Dedifferentiated amniotic fluid mesenchymal stem cell (primary cell): ENCODE measurements around the gene GPATCH3.
"Not testable (repeated sequence)": the region's sequence is repeated elsewhere in the genome, so short reads cannot be mapped to it uniquely, and the experiment has no call there.

Experiments
- DNase-seq: peaks from one replicate; pipeline ENCODE4 v3.0.0-alpha.2; 2016; ENCODE audit errors: extremely low spot score

Gene GPATCH3

GRCh38 chr1:26913389-26913753 lies 13.1 kb upstream of the GPATCH3 start:
- DNase-seq, result no peak

- no peak for DNase-seq
Observed at GRCh38 chr1:26912147-26912490, 11.9 kb upstream of the GPATCH3 start.

- no peak for DNase-seq
Observed at GRCh38 chr1:26911399-26912146, 11.3 kb upstream of the GPATCH3 start.

- DNase-seq, result no peak
Observed at GRCh38 chr1:26910343-26911160, 10.3 kb upstream of the GPATCH3 start.

GRCh38 chr1:26909951-26910342 lies 9.7 kb upstream of the GPATCH3 start:
- DNase-seq, result no peak

- DNase-seq, result peak; percentile 25
Observed at GRCh38 chr1:26907071-26907917, 7.0 kb upstream of the GPATCH3 start.

GRCh38 chr1:26900815-26901511 lies 696 bp upstream of the GPATCH3 start:
- DNase-seq, result no peak

GRCh38 chr1:26897351-26897750 lies 2.9 kb downstream of the GPATCH3 start:
- no peak for DNase-seq

GRCh38 chr1:26894263-26894662 lies 6.0 kb downstream of the GPATCH3 start:
- DNase-seq, result no peak

- no peak for DNase-seq
Observed at GRCh38 chr1:26890467-26890796, 9.8 kb downstream of the GPATCH3 start.

- peak; percentile 72 for DNase-seq
Observed at GRCh38 chr1:26889551-26890466, 10.5 kb downstream of the GPATCH3 start, which contains the start of gene GPN2. Gene GPN2 (minus strand): TSS chr1:26890283. CDS start chr1:26890096, 187 bp downstream.

- DNase-seq, result no peak
Observed at GRCh38 chr1:26888231-26888630, 12.0 kb downstream of the GPATCH3 start.

- peak; percentile 58 for DNase-seq
Observed at GRCh38 chr1:26887125-26887524, 13.1 kb downstream of the GPATCH3 start.

- no peak for DNase-seq
Observed at GRCh38 chr1:26882696-26883463, 17.4 kb downstream of the GPATCH3 start.

GRCh38 chr1:26881611-26882010 lies 18.7 kb downstream of the GPATCH3 start:
- not testable (repeated sequence) for DNase-seq

- DNase-seq, result no peak
Observed at GRCh38 chr1:26879793-26880192, 20.5 kb downstream of the GPATCH3 start.

GRCh38 chr1:26877326-26877725 lies 22.9 kb downstream of the GPATCH3 start:
- DNase-seq, result no peak

GRCh38 chr1:26874896-26875295 lies 25.4 kb downstream of the GPATCH3 start:
- no peak for DNase-seq

- not testable (repeated sequence) for DNase-seq
Observed at GRCh38 chr1:26873097-26873496, 27.2 kb downstream of the GPATCH3 start.
